ENCODE data around the gene PTPRR. TPM values are rescaled to one million over a fixed set of nuclear protein-coding genes. Genes with fewer than 3 reads are reported as not detected.

The PTPRR gene
- total and polyA plus RNA-seq, 2 of the 13 experiments (the other 11 are each of a cell fraction or from before 2014, with no cell fraction given), result not detected

GRCh38 chr12:70721216-70721615 lies 199.3 kb downstream of the PTPRR start (continued):
- TF ChIP-seq UBTF (CRISPR knock-in tag; IDR thresholded peaks at IDR 0.05), result no peak
- TF ChIP-seq TFDP2 (CRISPR knock-in tag; IDR thresholded peaks at IDR 0.05), result no peak
- TF ChIP-seq DBP (CRISPR knock-in tag; IDR thresholded peaks at IDR 0.05; ENCODE audit: not compliant biosample characterization), result no peak
- no peak for TF ChIP-seq SAFB2 (CRISPR knock-in tag; IDR thresholded peaks at IDR 0.05; ENCODE audit: borderline replicate concordance, low read depth)
- no peak for TF ChIP-seq DR1 (CRISPR knock-in tag; IDR thresholded peaks at IDR 0.05)
- no peak for TF ChIP-seq MATR3 (CRISPR knock-in tag; IDR thresholded peaks at IDR 0.05)
- TF ChIP-seq ATRX (CRISPR knock-in tag; IDR thresholded peaks at IDR 0.05; ENCODE audit: borderline replicate concordance), result no peak

Data from HepG2 (cell line).